OCI-LY7 (cell line): ENCODE data around the gene TMEM31.

Experiments
- EZH2phosphoT487 ChIP-seq: fragments of 200-600 bp; sonication (generic); IDR thresholded peaks from 2 replicates; pipeline ENCODE4 v1.6.1; 2018; ENCODE audit warnings: low read depth, borderline replicate concordance, mild to moderate bottlenecking, mixed run types, antibody characterized with exemption, low read length, moderate library complexity, mixed read lengths
- TF ChIP-seq, protein P1 (sequence below): fragments of 200-600 bp; sonication (generic); conservative IDR thresholded peaks from 2 replicates; pipeline ENCODE4 v1.5.1; 2014; ENCODE audit warnings: mild to moderate bottlenecking, antibody characterized with exemption, low read length, moderate library complexity, mixed read lengths

- TF ChIP-seq, protein P1, sequence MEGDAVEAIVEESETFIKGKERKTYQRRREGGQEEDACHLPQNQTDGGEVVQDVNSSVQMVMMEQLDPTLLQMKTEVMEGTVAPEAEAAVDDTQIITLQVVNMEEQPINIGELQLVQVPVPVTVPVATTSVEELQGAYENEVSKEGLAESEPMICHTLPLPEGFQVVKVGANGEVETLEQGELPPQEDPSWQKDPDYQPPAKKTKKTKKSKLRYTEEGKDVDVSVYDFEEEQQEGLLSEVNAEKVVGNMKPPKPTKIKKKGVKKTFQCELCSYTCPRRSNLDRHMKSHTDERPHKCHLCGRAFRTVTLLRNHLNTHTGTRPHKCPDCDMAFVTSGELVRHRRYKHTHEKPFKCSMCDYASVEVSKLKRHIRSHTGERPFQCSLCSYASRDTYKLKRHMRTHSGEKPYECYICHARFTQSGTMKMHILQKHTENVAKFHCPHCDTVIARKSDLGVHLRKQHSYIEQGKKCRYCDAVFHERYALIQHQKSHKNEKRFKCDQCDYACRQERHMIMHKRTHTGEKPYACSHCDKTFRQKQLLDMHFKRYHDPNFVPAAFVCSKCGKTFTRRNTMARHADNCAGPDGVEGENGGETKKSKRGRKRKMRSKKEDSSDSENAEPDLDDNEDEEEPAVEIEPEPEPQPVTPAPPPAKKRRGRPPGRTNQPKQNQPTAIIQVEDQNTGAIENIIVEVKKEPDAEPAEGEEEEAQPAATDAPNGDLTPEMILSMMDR: no peak
- TF ChIP-seq EZH2phosphoT487: no peak
These were observed 15.8 kb downstream of the TMEM31 start for GRCh38 chrX:103726477-103726876.
